Neural crest cell (in vitro differentiated cells): ENCODE measurements around the gene GLT8D1. TPM values are rescaled to one million over a fixed set of nuclear protein-coding genes. Genes with fewer than 3 reads are reported as not detected.
"Not testable (repeated sequence)": the region's sequence is repeated elsewhere in the genome, so short reads cannot be mapped to it uniquely, and the experiment has no call there.

Source experiments
- DNase-seq: peaks from one replicate; pipeline ENCODE4 v3.0.0; 2021; ENCODE audit warnings: low read depth, mixed read lengths, low spot score
- H3K27ac Mint-ChIP-seq: one replicate; pipeline ENCODE4 v1.8.0; 2021; ENCODE audit warnings: mild to moderate bottlenecking, mixed read lengths; ENCODE audit not compliant: unreplicated experiment
- H3K27me3 Mint-ChIP-seq: 2 replicates; pipeline ENCODE4 v1.8.0; 2021; ENCODE audit warnings: low read depth, mild to moderate bottlenecking, mixed read lengths
- H3K36me3 Mint-ChIP-seq: 2 replicates; pipeline ENCODE4 v1.8.0; 2021; ENCODE audit warnings: low read depth, mild to moderate bottlenecking, mixed read lengths
- H3K4me1 Mint-ChIP-seq: 2 replicates; pipeline ENCODE4 v1.8.0; 2021; ENCODE audit warnings: mixed read lengths
- H3K4me3 Mint-ChIP-seq: one replicate; pipeline ENCODE4 v1.8.0; 2021; ENCODE audit warnings: mild to moderate bottlenecking, mixed read lengths
- H3K9me3 Mint-ChIP-seq: 2 replicates; pipeline ENCODE4 v1.8.0; 2021; ENCODE audit warnings: mixed read lengths
- CTCF ChIP-seq: fragments of 200-600 bp; sonication (generic); conservative IDR thresholded peaks from 2 replicates; pipeline ENCODE4 v1.5.0; 2021; ENCODE audit warnings: antibody characterized with exemption, mild to moderate bottlenecking
- total RNA-seq: library from RNA; stranded (reverse); gene quantifications from 2 replicates; pipeline ENCODE4 v1.2.1, GENCODE V29; 2021

GLT8D1 gene
- total RNA-seq, 1 donor from 2014 or later = 64.1 TPM

- Mint-ChIP-seq H3K9me3 (no peaks in the 10 kb centered on the region), H3K27me3 (no peaks in the 10 kb centered on the region), H3K4me1 (peaks cover 20% of the 10 kb centered on the region), H3K36me3 (peaks cover 23% of the 10 kb centered on the region), H3K27ac (no peak overlapping the region), H3K4me3 (no peak overlapping the region)
- TF ChIP-seq CTCF = no peak
- no peak for DNase-seq
Observed at GRCh38 chr3:52678265-52679198, 27.1 kb downstream of the GLT8D1 start.

GRCh38 chr3:52676201-52676600 is 29.4 kb downstream of the GLT8D1 start:
- not testable (repeated sequence) for H3K27ac Mint-ChIP-seq, H3K4me3 Mint-ChIP-seq, H3K4me1 Mint-ChIP-seq, H3K9me3 Mint-ChIP-seq, H3K27me3 Mint-ChIP-seq, DNase-seq
- H3K36me3 Mint-ChIP-seq = peaks cover 26% of the 10 kb centered on the region

GRCh38 chr3:52671676-52672075 is 33.9 kb downstream of the GLT8D1 start:
- H3K4me1 Mint-ChIP-seq = no peaks in the 10 kb centered on the region
- H3K4me3 Mint-ChIP-seq = no peak overlapping the region
- TF ChIP-seq CTCF = no peak
- H3K36me3 Mint-ChIP-seq = peaks cover 16% of the 10 kb centered on the region
- H3K27me3 Mint-ChIP-seq = no peaks in the 10 kb centered on the region
- no peak for DNase-seq
- H3K27ac Mint-ChIP-seq = no peak overlapping the region
- H3K9me3 Mint-ChIP-seq = no peaks in the 10 kb centered on the region

- no peak for TF ChIP-seq CTCF
Observed at GRCh38 chr3:52670621-52671521, 34.7 kb downstream of the GLT8D1 start.

GRCh38 chr3:52663098-52663497 is 42.5 kb downstream of the GLT8D1 start:
- Mint-ChIP-seq H3K27ac (no peak overlapping the region), H3K27me3 (no peaks in the 10 kb centered on the region), H3K4me1 (no peaks in the 10 kb centered on the region), H3K9me3 (no peaks in the 10 kb centered on the region), H3K36me3 (peaks cover 25% of the 10 kb centered on the region), H3K4me3 (no peak overlapping the region)
- DNase-seq = no peak
- no peak for TF ChIP-seq CTCF

More at GRCh38 chr3:52670621-52671521, 34.7 kb downstream of the GLT8D1 start:
- H3K27me3 Mint-ChIP-seq = no peaks in the 10 kb centered on the region
- H3K36me3 Mint-ChIP-seq = peaks cover 11% of the 10 kb centered on the region
- no peaks in the 10 kb centered on the region for H3K4me1 Mint-ChIP-seq
- DNase-seq = no peak
- H3K9me3 Mint-ChIP-seq = no peaks in the 10 kb centered on the region
- peak overlapping the region; percentile 13 for H3K27ac Mint-ChIP-seq
- H3K4me3 Mint-ChIP-seq = no peak overlapping the region
